ENCODE results near the gene TUBA8.
"Not testable (repeated sequence)": the region's sequence is repeated elsewhere in the genome, so short reads cannot be mapped to it uniquely, and the experiment has no call there.

TUBA8 gene

GRCh38 chr22:18108187-18108586 lies 2.4 kb upstream of the TUBA8 start:
- no peak for DNase-seq

GRCh38 chr22:18109410-18110193 lies 1.0 kb upstream of the TUBA8 start:
- no peak for DNase-seq

GRCh38 chr22:18110954-18111758 lies 547 bp downstream of the TUBA8 start:
- no peak for DNase-seq

- DNase-seq = no peak
Measured at GRCh38 chr22:18111759-18112330, 1.2 kb downstream of the TUBA8 start.

- no peak for DNase-seq
Measured at GRCh38 chr22:18112440-18112839, 1.8 kb downstream of the TUBA8 start.

GRCh38 chr22:18113680-18114394 lies 3.2 kb downstream of the TUBA8 start:
- no peak for DNase-seq

GRCh38 chr22:18114495-18114894 lies 3.9 kb downstream of the TUBA8 start:
- DNase-seq = no peak

GRCh38 chr22:18114976-18115652 lies 4.5 kb downstream of the TUBA8 start:
- DNase-seq = no peak

- no peak for DNase-seq
Measured at GRCh38 chr22:18115906-18116371, 5.3 kb downstream of the TUBA8 start.

- no peak for DNase-seq
Measured at GRCh38 chr22:18116634-18117033, 6.0 kb downstream of the TUBA8 start.

GRCh38 chr22:18118345-18118915 lies 7.8 kb downstream of the TUBA8 start:
- no peak for DNase-seq

GRCh38 chr22:18119409-18120110 lies 9.0 kb downstream of the TUBA8 start:
- DNase-seq = no peak

- no peak for DNase-seq
Measured at GRCh38 chr22:18120857-18121256, 10.2 kb downstream of the TUBA8 start.

- DNase-seq = no peak
Measured at GRCh38 chr22:18121506-18121905, 10.9 kb downstream of the TUBA8 start.

- DNase-seq = no peak
Measured at GRCh38 chr22:18121954-18122554, 11.4 kb downstream of the TUBA8 start.

GRCh38 chr22:18123476-18124025 lies 12.9 kb downstream of the TUBA8 start:
- not testable (repeated sequence) for DNase-seq

- DNase-seq = no peak
Measured at GRCh38 chr22:18126606-18127005, 16.0 kb downstream of the TUBA8 start.

- DNase-seq = no peak
Measured at GRCh38 chr22:18130018-18130417, 19.4 kb downstream of the TUBA8 start.

- DNase-seq = no peak
Measured at GRCh38 chr22:18130699-18131429, 20.3 kb downstream of the TUBA8 start.

GRCh38 chr22:18133452-18133851 lies 22.8 kb downstream of the TUBA8 start:
- no peak for DNase-seq

Measured in activated CD8-positive, alpha-beta memory T cell treated with anti-CD3 and anti-CD28 coated beads, Interleukin-2, amount 50 U/mL, for 48 hours (primary cell).